Measurements from ENCODE around the gene ITGAL. TPM values are rescaled to one million over a fixed set of nuclear protein-coding genes. Genes with fewer than 3 reads are reported as not detected.

The ITGAL gene
- total RNA-seq, 1 experiment from 2014 or later = not detected

- intact Hi-C loops (cut with micrococcal nuclease; ENCODE audit: unreplicated experiment) = no loop called here
- no peaks in the 10 kb centered on the region for H3K27me3 Mint-ChIP-seq (ENCODE audit: unreplicated experiment)
- peak overlapping the region; percentile 90 for H3K4me3 Mint-ChIP-seq (ENCODE audit: low read depth, unreplicated experiment)
- CTCF ChIA-PET = interaction anchor here (0.9 to 1.9 kb wide), 7 partner anchors 11 to 128 kb away, joined by 3 to 23 read pairs (median 3); partner anchors contain the start of genes DCTPP1 and ZNF688
- peaks cover 60% of the 10 kb centered on the region for H3K36me3 Mint-ChIP-seq (ENCODE audit: insufficient read depth, unreplicated experiment)
- DNase-seq = no peak
- H3K9me3 Mint-ChIP-seq (ENCODE audit: low read depth, unreplicated experiment) = no peaks in the 10 kb centered on the region
- TSS peak; percentile 32 for BruUV-seq (replicated peaks)
- H3K4me1 Mint-ChIP-seq (ENCODE audit: low read depth, unreplicated experiment) = peaks cover 20% of the 10 kb centered on the region
- no peak for TF ChIP-seq CTCF (IDR thresholded peaks at IDR 0.05; ENCODE audit: unreplicated experiment)
- H3K27ac Mint-ChIP-seq (ENCODE audit: unreplicated experiment) = peak overlapping the region; percentile 79
Measured at GRCh38 chr16:30557707-30557956, 85.1 kb downstream of the ITGAL start.

- H3K27me3 Mint-ChIP-seq (ENCODE audit: unreplicated experiment) = no peaks in the 10 kb centered on the region
- CTCF ChIA-PET = interaction anchor here (0.5 to 1.9 kb wide), 17 partner anchors 12 to 651 kb away, joined by 3 to 23 read pairs (median 3); partner anchors contain the start of genes DCTPP1, ZNF48, ZNF688 and ZNF689
- peak within 1 kb of the TSS; percentile 79 for H3K27ac Mint-ChIP-seq (ENCODE audit: unreplicated experiment)
- peaks cover 60% of the 10 kb centered on the region for H3K36me3 Mint-ChIP-seq (ENCODE audit: insufficient read depth, unreplicated experiment)
- peak within 1 kb of the TSS; percentile 90 for H3K4me3 Mint-ChIP-seq (ENCODE audit: low read depth, unreplicated experiment)
- peaks cover 20% of the 10 kb centered on the region for H3K4me1 Mint-ChIP-seq (ENCODE audit: low read depth, unreplicated experiment)
- DNase-seq = peak; percentile 98
- no peak for TF ChIP-seq CTCF (IDR thresholded peaks at IDR 0.05; ENCODE audit: unreplicated experiment)
- intact Hi-C loops (cut with micrococcal nuclease; ENCODE audit: unreplicated experiment) = loop anchor here (1.0 kb wide), 1 partner anchor 13 kb away; the partner anchor contains the start of gene ZNF688
- no peaks in the 10 kb centered on the region for H3K9me3 Mint-ChIP-seq (ENCODE audit: low read depth, unreplicated experiment)
- BruUV-seq (replicated peaks) = no TSS peak
Measured at GRCh38 chr16:30557957-30558788, 85.6 kb downstream of the ITGAL start, which contains the start of gene ZNF764. TSS of gene ZNF764 (minus strand) at chr16:30558374. CDS start at chr16:30558182, 192 bp downstream.

GRCh38 chr16:30558789-30559377 is 86.3 kb downstream of the ITGAL start:
- H3K36me3 Mint-ChIP-seq (ENCODE audit: insufficient read depth, unreplicated experiment) = peaks cover 60% of the 10 kb centered on the region
- peaks cover 20% of the 10 kb centered on the region for H3K4me1 Mint-ChIP-seq (ENCODE audit: low read depth, unreplicated experiment)
- BruUV-seq (replicated peaks) = no TSS peak
- CTCF ChIA-PET = interaction anchor here (0.5 to 1.9 kb wide), 14 partner anchors 12 to 650 kb away, joined by 3 to 23 read pairs (median 4); partner anchors contain the start of genes DCTPP1, ZNF48, ZNF688 and ZNF689
- DNase-seq = no peak
- TF ChIP-seq CTCF (IDR thresholded peaks at IDR 0.05; ENCODE audit: unreplicated experiment) = no peak
- peak overlapping the region; percentile 79 for H3K27ac Mint-ChIP-seq (ENCODE audit: unreplicated experiment)
- no peaks in the 10 kb centered on the region for H3K27me3 Mint-ChIP-seq (ENCODE audit: unreplicated experiment)
- no peaks in the 10 kb centered on the region for H3K9me3 Mint-ChIP-seq (ENCODE audit: low read depth, unreplicated experiment)
- intact Hi-C loops (cut with micrococcal nuclease; ENCODE audit: unreplicated experiment) = loop anchor here (1.0 kb wide), 1 partner anchor 12 kb away; the partner anchor contains the start of gene ZNF688
- H3K4me3 Mint-ChIP-seq (ENCODE audit: low read depth, unreplicated experiment) = peak overlapping the region; percentile 90

- intact Hi-C loops (cut with micrococcal nuclease; ENCODE audit: unreplicated experiment) = no loop called here
- CTCF ChIA-PET = interaction anchor here (1.9 kb wide), 1 partner anchor 18 kb away, joined by 7 read pairs; no protein-coding TSS in a partner anchor
- peaks cover 54% of the 10 kb centered on the region for H3K36me3 Mint-ChIP-seq (ENCODE audit: insufficient read depth, unreplicated experiment)
- H3K27me3 Mint-ChIP-seq (ENCODE audit: unreplicated experiment) = no peaks in the 10 kb centered on the region
- no TSS peak for BruUV-seq (replicated peaks)
- no peak for TF ChIP-seq CTCF (IDR thresholded peaks at IDR 0.05; ENCODE audit: unreplicated experiment)
- no peaks in the 10 kb centered on the region for H3K9me3 Mint-ChIP-seq (ENCODE audit: low read depth, unreplicated experiment)
- H3K4me1 Mint-ChIP-seq (ENCODE audit: low read depth, unreplicated experiment) = peaks cover 20% of the 10 kb centered on the region
- no peak for DNase-seq
- H3K4me3 Mint-ChIP-seq (ENCODE audit: low read depth, unreplicated experiment) = peak overlapping the region; percentile 90
- no peak overlapping the region for H3K27ac Mint-ChIP-seq (ENCODE audit: unreplicated experiment)
Measured at GRCh38 chr16:30559690-30560089, 87.1 kb downstream of the ITGAL start.

Data from Calu3 (cell line).